ENCODE results near the gene SLC17A1. TPM values are rescaled to one million over a fixed set of nuclear protein-coding genes. Genes with fewer than 3 reads are reported as not detected.

SLC17A1 gene
- total RNA-seq, 6 donors from 2014 or later, result not detected

DNA sequence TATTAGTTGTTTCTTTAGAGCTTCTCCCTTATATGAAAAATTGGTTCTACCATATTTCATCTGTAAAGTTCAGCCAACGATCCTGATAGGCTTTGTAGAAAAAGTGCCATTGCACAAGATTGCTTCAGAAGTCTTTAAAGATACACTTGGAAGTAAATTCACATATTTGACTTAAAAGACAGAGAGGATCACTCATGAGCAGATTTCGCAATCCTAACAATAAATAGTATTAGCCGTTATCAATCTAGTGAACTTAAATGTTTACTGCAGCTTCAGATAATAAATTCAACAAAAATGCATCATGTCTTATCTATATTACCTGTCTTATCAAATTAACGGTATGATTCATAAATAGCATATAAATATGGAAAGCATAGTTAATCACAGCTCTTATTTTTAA lies 86.0 kb downstream of the SLC17A1 start:
- 76% methylated on average over 4 of the region's 4 CpGs for WGBS, 2 donors
- no peak overlapping the region for H3K4me3 ChIP-seq
- H3K36me3 ChIP-seq, result no peaks in the 10 kb centered on the region
- no peaks in the 10 kb centered on the region for H3K27me3 ChIP-seq
- no peak for DNase-seq
- H3K9me3 ChIP-seq, result no peaks in the 10 kb centered on the region
- no peaks in the 10 kb centered on the region for H3K4me1 ChIP-seq
- H3K27ac ChIP-seq, result no peak overlapping the region
- TF ChIP-seq POLR2A (IDR thresholded peaks at IDR 0.05), result no peak
- no peak for TF ChIP-seq EP300 (IDR thresholded peaks at IDR 0.05)
- ATAC-seq (ENCODE audit: low FRiP score in 2 of 2), result no peak

GRCh38 chr6:25743868-25744267 lies 88.0 kb downstream of the SLC17A1 start:
- Histone ChIP-seq H3K27me3 (no peaks in the 10 kb centered on the region), H3K27ac (no peak overlapping the region), H3K9me3 (no peaks in the 10 kb centered on the region), H3K36me3 (no peaks in the 10 kb centered on the region), H3K4me3 (no peak overlapping the region), H3K4me1 (no peaks in the 10 kb centered on the region)
- DNase-seq (no peak), ATAC-seq (ENCODE audit: low FRiP score in 2 of 2) (no peak)
- no peak for TF ChIP-seq EP300 (IDR thresholded peaks at IDR 0.05)
- TF ChIP-seq CTCF (IDR thresholded peaks at IDR 0.05), result no peak
- no peak for TF ChIP-seq POLR2A (IDR thresholded peaks at IDR 0.05)
- no peak for TF ChIP-seq POLR2AphosphoS5 (IDR thresholded peaks at IDR 0.05)

- H3K27ac ChIP-seq, result no peak overlapping the region
- DNase-seq (no peak), ATAC-seq (ENCODE audit: low FRiP score in 2 of 2) (no peak)
- H3K9me3 ChIP-seq, result peaks cover 0 to 11% (median 1%) of the 10 kb centered on the region in 4 donors
- H3K27me3 ChIP-seq, result no peaks in the 10 kb centered on the region
- H3K36me3 ChIP-seq, result no peaks in the 10 kb centered on the region
- no peaks in the 10 kb centered on the region for H3K4me1 ChIP-seq
- no peak overlapping the region for H3K4me3 ChIP-seq
- no peak for TF ChIP-seq EP300 (IDR thresholded peaks at IDR 0.05)
- TF ChIP-seq POLR2AphosphoS5 (IDR thresholded peaks at IDR 0.05), result no peak
- TF ChIP-seq POLR2A (IDR thresholded peaks at IDR 0.05), result no peak
- TF ChIP-seq CTCF (IDR thresholded peaks at IDR 0.05), result no peak
Measured at GRCh38 chr6:25735261-25735660, 96.6 kb downstream of the SLC17A1 start.

Other genes with a start within 250 kb of the SLC17A1 start
- gene SCGN, start 179.8 kb downstream of the SLC17A1 start, total RNA-seq, result under 1 TPM in 1 of 6 donors, not detected in 5; 0.24 TPM
- not detected for gene SLC17A4, start 77.3 kb downstream of the SLC17A1 start, total RNA-seq
- gene SLC17A3, start 42.2 kb upstream of the SLC17A1 start, total RNA-seq, result under 1 TPM in 1 of 6 donors, not detected in 5; 0.40 TPM
- gene SLC17A2, start 98.6 kb upstream of the SLC17A1 start, total RNA-seq, result not detected
- 10 to 100 TPM in 5 of 6 donors, 1 to 10 TPM in 1; 9.0 to 22.0 (median 14.7) TPM for gene TRIM38, start 130.8 kb upstream of the SLC17A1 start, total RNA-seq